Thymus (tissue), 11 donors: ENCODE measurements around the gene THSD4. TPM values are rescaled to one million over a fixed set of nuclear protein-coding genes. Genes with fewer than 3 reads are reported as not detected.
"Not testable (repeated sequence)": the region's sequence is repeated elsewhere in the genome, so short reads cannot be mapped to it uniquely, and the experiment has no call there.

Experiments
- DNase-seq, 9 donors: peaks; one replicate each; pipeline ENCODE4 v3.0.0-alpha.2; 2013; ENCODE audit warnings: low spot score in 9 of 9, low read depth in 6 of 9, missing footprints in 1 of 9
- H3K27ac ChIP-seq, 2 donors: one replicate each; pipeline ENCODE4 v1.5.1; 2013; ENCODE audit warnings: control low read depth in 1 of 2, low read depth in 1 of 2, low read length in 1 of 2, mild to moderate bottlenecking in 1 of 2, moderate library complexity in 1 of 2
- H3K27me3 ChIP-seq, 2 donors: one replicate each; pipeline ENCODE4 v1.5.1; 2013; ENCODE audit warnings: low read length in 1 of 2; ENCODE audit not compliant: control insufficient read depth in 2 of 2, insufficient read depth in 1 of 2
- H3K36me3 ChIP-seq, 2 donors: one replicate each; pipeline ENCODE4 v1.5.1; 2013; ENCODE audit warnings: low read length in 1 of 2, mild to moderate bottlenecking in 1 of 2, moderate library complexity in 1 of 2; ENCODE audit not compliant: control insufficient read depth in 2 of 2, insufficient read depth in 2 of 2
- H3K4me1 ChIP-seq, 2 donors: one replicate each; pipeline ENCODE4 v1.5.1; 2013; ENCODE audit warnings: low read length in 2 of 2; ENCODE audit not compliant: control insufficient read depth in 2 of 2, insufficient read depth in 2 of 2
- H3K4me3 ChIP-seq, 2 donors: one replicate each; pipeline ENCODE4 v1.5.1; 2013; ENCODE audit warnings: low read length in 2 of 2, control low read depth in 1 of 2, mild to moderate bottlenecking in 1 of 2
- H3K9me3 ChIP-seq, 2 donors: one replicate each; pipeline ENCODE4 v1.5.1; 2013; ENCODE audit warnings: low read length in 1 of 2, mild to moderate bottlenecking in 1 of 2; ENCODE audit not compliant: control insufficient read depth in 2 of 2, insufficient read depth in 1 of 2
- WGBS: extraction: QIAGEN DNeasy Blood & Tissue Kit; methylation state at CpG from one replicate; pipeline ENCODE4 v1.1.7; 2013; 5-methylcytosine and 5-hydroxymethylcytosine counted together
- polyA plus RNA-seq: library from polyadenylated mRNA; stranded (reverse); fragments of 200-250 nt; gene quantifications from one replicate; pipeline ENCODE4 v1.2.3, GENCODE V29; 2013
- total RNA-seq: library from RNA; stranded (reverse); fragments of 120-200 nt; gene quantifications from one replicate; pipeline ENCODE4 v1.2.4, GENCODE V29; 2013
- donor health status: healthy.

The THSD4 gene
- total and polyA plus RNA-seq, 2 donors, result 1.7 to 2.2 TPM

DNA sequence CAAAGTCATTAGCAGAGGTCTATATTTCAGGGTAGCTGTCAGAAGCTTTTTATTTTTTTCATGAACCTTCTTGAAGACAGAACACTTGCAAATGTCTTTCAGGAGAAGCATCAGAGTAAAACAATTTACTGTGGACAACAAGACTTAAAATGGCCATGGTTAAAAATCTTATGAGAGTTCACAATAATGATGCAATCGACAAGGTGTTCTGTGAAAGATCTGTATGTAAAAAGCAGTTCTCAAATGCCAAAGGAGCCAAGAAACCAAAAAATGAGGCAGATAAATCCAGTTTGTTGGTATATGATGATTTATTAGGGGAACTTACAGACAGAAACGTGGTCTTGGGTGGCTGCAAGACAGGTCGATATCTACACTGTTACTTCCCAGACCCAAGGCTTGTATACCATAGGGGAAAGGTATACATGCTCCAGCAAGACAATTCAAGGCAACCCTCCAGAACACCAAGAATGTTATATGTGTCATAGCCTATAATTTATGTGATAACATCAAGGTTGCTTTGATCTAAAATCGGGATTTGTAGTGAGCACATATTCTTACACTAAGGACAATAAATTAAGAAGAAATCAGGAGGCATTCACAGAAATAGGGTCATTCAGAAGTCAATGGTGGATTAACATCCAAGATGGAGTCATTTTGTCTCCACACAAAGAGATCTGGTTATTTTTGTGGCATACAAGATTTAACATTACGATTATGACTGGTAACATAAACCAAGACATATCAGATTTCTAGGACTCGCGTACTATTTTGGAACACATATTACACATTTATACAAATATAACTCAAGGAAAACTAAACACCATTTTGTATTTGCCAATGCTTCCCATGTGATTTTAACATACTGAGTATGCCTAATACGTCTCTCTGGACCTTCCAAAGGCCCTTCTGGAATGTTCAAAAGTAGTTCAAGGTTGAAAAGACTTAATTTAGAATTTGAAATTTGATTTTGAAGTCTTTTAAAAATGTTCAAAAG is 316.4 kb downstream of the THSD4 start:
- no peaks in the 10 kb centered on the region for H3K9me3 ChIP-seq
- 94% methylated on average over 8 of the region's 8 CpGs for WGBS
- H3K27ac ChIP-seq, result no peak overlapping the region
- H3K27me3 ChIP-seq, result no peaks in the 10 kb centered on the region
- no peaks in the 10 kb centered on the region for H3K4me1 ChIP-seq
- H3K4me3 ChIP-seq, result no peak overlapping the region
- no peaks in the 10 kb centered on the region for H3K36me3 ChIP-seq
- no peak for DNase-seq

- DNase-seq, result no peak
- WGBS, result 95% methylated on average over 1 of the region's 1 CpG
- H3K4me1 ChIP-seq, result no peaks in the 10 kb centered on the region
- H3K9me3 ChIP-seq, result no peaks in the 10 kb centered on the region
- no peak overlapping the region for H3K27ac ChIP-seq
- no peaks in the 10 kb centered on the region for H3K27me3 ChIP-seq
- H3K36me3 ChIP-seq, result no peaks in the 10 kb centered on the region
- no peak overlapping the region for H3K4me3 ChIP-seq
Observed at GRCh38 chr15:71433402-71433801, 318.1 kb downstream of the THSD4 start.

- DNase-seq, result no peak
- WGBS, result 97% methylated on average over 2 of the region's 2 CpGs
- Histone ChIP-seq H3K9me3 (no peaks in the 10 kb centered on the region), H3K27ac (no peak overlapping the region), H3K4me1 (no peaks in the 10 kb centered on the region), H3K27me3 (no peaks in the 10 kb centered on the region), H3K4me3 (no peak overlapping the region), H3K36me3 (no peaks in the 10 kb centered on the region)
Observed at GRCh38 chr15:71434774-71435173, 319.5 kb downstream of the THSD4 start.

DNA sequence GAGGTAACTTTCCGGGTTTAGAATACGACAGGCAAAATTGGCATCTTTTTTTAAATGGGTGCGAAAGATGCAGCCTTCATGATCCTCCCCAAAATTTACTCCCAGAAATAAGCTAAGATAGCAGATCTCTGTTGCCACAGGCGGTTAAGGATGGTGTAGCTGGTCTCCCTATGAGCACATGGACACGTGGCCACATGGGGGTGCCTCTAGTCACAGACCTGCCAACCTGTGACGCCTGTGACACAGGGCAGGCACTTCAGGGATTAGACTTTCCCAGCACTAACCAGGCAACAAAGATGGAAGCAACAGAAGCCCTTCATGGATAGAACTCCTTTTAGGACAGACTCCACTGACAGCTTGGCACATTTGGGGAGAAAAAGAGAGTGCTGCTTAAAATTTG is 320.3 kb downstream of the THSD4 start:
- no peak for DNase-seq
- H3K4me3 ChIP-seq, result no peak overlapping the region
- no peaks in the 10 kb centered on the region for H3K36me3 ChIP-seq
- WGBS, result 78% methylated on average over 6 of the region's 6 CpGs
- no peaks in the 10 kb centered on the region for H3K4me1 ChIP-seq
- no peaks in the 10 kb centered on the region for H3K27me3 ChIP-seq
- H3K27ac ChIP-seq, result no peak overlapping the region
- H3K9me3 ChIP-seq, result no peaks in the 10 kb centered on the region

DNA sequence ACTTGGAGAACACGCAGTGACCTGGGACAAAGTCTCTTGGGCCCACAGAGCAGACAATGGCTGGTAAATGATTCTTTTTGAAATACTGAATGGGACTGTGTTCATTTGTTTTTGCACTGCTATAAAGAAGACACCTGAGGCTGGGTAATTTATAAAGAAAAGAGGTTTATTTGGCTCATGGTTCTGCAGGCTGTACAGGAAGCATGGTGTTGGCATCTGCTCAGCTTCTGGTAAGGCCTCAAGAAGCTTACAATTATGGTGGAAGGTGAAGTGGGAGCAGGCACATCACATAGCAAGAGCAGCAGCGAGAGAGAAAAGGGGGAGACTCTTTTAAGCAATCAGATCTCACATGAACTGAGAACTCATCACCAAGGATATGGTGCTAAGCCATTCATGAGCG is 321.6 kb downstream of the THSD4 start:
- Histone ChIP-seq H3K4me1 (no peaks in the 10 kb centered on the region), H3K36me3 (no peaks in the 10 kb centered on the region), H3K4me3 (no peak overlapping the region), H3K9me3 (no peaks in the 10 kb centered on the region), H3K27ac (no peak overlapping the region), H3K27me3 (no peaks in the 10 kb centered on the region)
- 90% methylated on average over 3 of the region's 3 CpGs for WGBS
- DNase-seq, result no peak

DNA sequence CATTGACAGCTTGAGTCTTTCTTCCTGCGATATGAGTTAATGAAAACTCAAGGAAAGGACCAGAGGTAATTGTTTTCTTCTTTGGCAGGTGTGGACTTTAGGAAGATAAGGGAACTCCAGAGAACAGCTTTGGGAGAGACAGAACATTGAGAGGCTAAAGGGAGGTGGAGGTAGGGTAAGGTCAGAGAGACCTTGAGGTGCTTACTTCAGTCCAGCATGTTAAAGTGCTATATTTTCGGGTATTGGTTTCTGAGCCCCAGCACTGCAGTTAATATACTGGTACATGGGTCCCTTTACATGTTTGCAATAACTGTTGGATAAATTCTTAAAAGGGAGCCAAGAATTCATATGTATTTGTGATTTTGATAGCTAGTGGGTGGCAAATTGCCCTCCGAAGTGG is 322.1 kb downstream of the THSD4 start:
- H3K4me3 ChIP-seq, result no peak overlapping the region
- WGBS, result 65% methylated on average over 3 of the region's 3 CpGs
- DNase-seq, result no peak
- no peak overlapping the region for H3K27ac ChIP-seq
- H3K9me3 ChIP-seq, result no peaks in the 10 kb centered on the region
- no peaks in the 10 kb centered on the region for H3K36me3 ChIP-seq
- no peaks in the 10 kb centered on the region for H3K27me3 ChIP-seq
- H3K4me1 ChIP-seq, result no peaks in the 10 kb centered on the region

GRCh38 chr15:71437919-71438318 is 322.6 kb downstream of the THSD4 start:
- WGBS, result 91% methylated on average over 4 of the region's 4 CpGs
- Histone ChIP-seq H3K27ac (no peak overlapping the region), H3K36me3 (no peaks in the 10 kb centered on the region), H3K27me3 (no peaks in the 10 kb centered on the region), H3K9me3 (no peaks in the 10 kb centered on the region), H3K4me3 (no peak overlapping the region), H3K4me1 (no peaks in the 10 kb centered on the region)
- no peak for DNase-seq

GRCh38 chr15:71439478-71439877 is 324.2 kb downstream of the THSD4 start:
- 92% methylated on average over 2 of the region's 2 CpGs for WGBS
- not testable (repeated sequence) for DNase-seq, H3K36me3 ChIP-seq, H3K27ac ChIP-seq, H3K4me1 ChIP-seq, H3K9me3 ChIP-seq, H3K4me3 ChIP-seq, H3K27me3 ChIP-seq

- DNase-seq, result peak in 3 of 9 donors; percentile 11 to 15 (median 13)
- H3K9me3 ChIP-seq, result no peaks in the 10 kb centered on the region
- no peaks in the 10 kb centered on the region for H3K36me3 ChIP-seq
- no peaks in the 10 kb centered on the region for H3K4me1 ChIP-seq
- WGBS, result 4% methylated on average over 3 of the region's 3 CpGs
- no peaks in the 10 kb centered on the region for H3K27me3 ChIP-seq
- no peak overlapping the region for H3K4me3 ChIP-seq
- no peak overlapping the region for H3K27ac ChIP-seq
Observed at GRCh38 chr15:71440489-71441110, 325.3 kb downstream of the THSD4 start.
